Panc1 (cell line): ENCODE measurements around the gene PIGU. TPM values are rescaled to one million over a fixed set of nuclear protein-coding genes. Genes with fewer than 3 reads are reported as not detected.

Experiments
- ATAC-seq: fragments of 200-7000 bp; cut with Tn5 transposase; 2 replicates; pipeline ENCODE4 v1.9.1; 2020; ENCODE audit warnings: mild to moderate bottlenecking, moderate library complexity
- BruUV-seq: library from RNA; stranded (reverse); fragments of 400-500 nt; replicated peaks from 2 replicates; lab custom pipeline; 2021; lab: Mats Ljungman, UMichigan
- CTCF ChIA-PET: fragments of 300-600 bp; sonication (Branson Sonifier 250); formaldehyde crosslinking; loops from one replicate; lab custom pipeline; 2022; ENCODE audit warnings: antibody characterized with exemption; lab: Charles Lee
- POLR2A ChIA-PET: fragments of 300-600 bp; sonication (Branson Sonifier 250); formaldehyde crosslinking; loops from one replicate; lab custom pipeline; 2022; ENCODE audit warnings: antibody characterized with exemption; lab: Charles Lee
- DNase-seq: peaks from one replicate; pipeline ENCODE4 v3.0.0-alpha.2; 2010; ENCODE audit warnings: low read depth, low spot score
- H3K27ac ChIP-seq: 2 replicates; pipeline ENCODE4 v1.5.1; 2011; ENCODE audit warnings: mild to moderate bottlenecking, low read length, inconsistent platforms
- H3K27me3 ChIP-seq: fragments of 200-500 bp; sonication (Bioruptor generic); 2 replicates; pipeline ENCODE4 v1.6.0; 2014; ENCODE audit warnings: low read length, inconsistent platforms; ENCODE audit not compliant: control insufficient read depth, insufficient read depth
- H3K36me3 ChIP-seq: fragments of 200-500 bp; sonication (Bioruptor generic); 2 replicates; pipeline ENCODE4 v1.5.1; 2014; ENCODE audit warnings: inconsistent platforms, mild to moderate bottlenecking, low read length, moderate library complexity; ENCODE audit not compliant: control insufficient read depth, insufficient read depth
- H3K4me1 ChIP-seq: 2 replicates; pipeline ENCODE4 v1.5.1; 2011; ENCODE audit warnings: inconsistent platforms, mild to moderate bottlenecking, low read length, moderate library complexity; ENCODE audit not compliant: control insufficient read depth, insufficient read depth
- H3K4me3 ChIP-seq, 2 experiments: 2 replicates each; pipeline ENCODE4 v1.5.1; 2011 to 2012; ENCODE audit warnings: low read depth in 2 of 2, low read length in 2 of 2, mild to moderate bottlenecking in 2 of 2, inconsistent platforms in 1 of 2, moderate library complexity in 1 of 2
- H3K9me3 ChIP-seq: fragments of 200-500 bp; sonication (Bioruptor generic); 2 replicates; pipeline ENCODE4 v1.5.1; 2014; ENCODE audit warnings: low read depth, mild to moderate bottlenecking, inconsistent platforms, low read length, moderate library complexity; ENCODE audit not compliant: control insufficient read depth, insufficient read depth
- CTCF ChIP-seq: fragments of 450-650 bp; IDR thresholded peaks from 2 replicates; pipeline ENCODE4 v1.5.1; 2017; ENCODE audit warnings: mild to moderate bottlenecking
- POLR2AphosphoS5 ChIP-seq: IDR thresholded peaks from 2 replicates; pipeline ENCODE4 v1.6.1; 2012; ENCODE audit warnings: mild to moderate bottlenecking, low read depth, low read length, moderate library complexity
- REST ChIP-seq, 2 experiments: IDR thresholded peaks; 2 replicates each; pipeline ENCODE4 v1.6.1; 2011 to 2012; ENCODE audit warnings: low read depth in 2 of 2, control low read depth in 1 of 2, low read length in 1 of 2, mild to moderate bottlenecking in 1 of 2, moderate library complexity in 1 of 2; ENCODE audit not compliant: insufficient read depth in 1 of 2
- SIN3A ChIP-seq: IDR thresholded peaks from 2 replicates; pipeline ENCODE4 v1.6.1; 2012; ENCODE audit warnings: low read depth, mild to moderate bottlenecking, low read length, moderate library complexity, borderline replicate concordance; ENCODE audit not compliant: insufficient read depth
- TCF7L2 ChIP-seq: IDR thresholded peaks from 2 replicates; pipeline ENCODE4 v1.6.1; 2011; ENCODE audit warnings: mild to moderate bottlenecking, low read depth, low read length, inconsistent platforms
- in situ Hi-C: cut with HindIII; loops from 2 replicates; pipeline ENCODE4 v1.10.0; 2016; ENCODE audit warnings: low sequenced_read_pairs, low pct_unique_long_range_greater_than_20kb
- intact Hi-C: fragments of 100-400 bp; cut with micrococcal nuclease; formaldehyde crosslinking; loops from one replicate; pipeline ENCODE4 v1.10.0; 2022; ENCODE audit not compliant: unreplicated experiment
- total RNA-seq: library from RNA; stranded (reverse); gene quantifications from one replicate; pipeline ENCODE4 v1.2.1, GENCODE V29; 2021; ENCODE audit not compliant: unreplicated experiment

The PIGU gene
- total RNA-seq, 1 experiment from 2014 or later: 22.9 TPM

- no peak for ATAC-seq
- TF ChIP-seq POLR2AphosphoS5 (no peak), REST (IDR thresholded peaks at IDR 0.05; ENCODE audit: insufficient read depth in 1 of 2, low read depth in 2 of 2, low read length in 1 of 2) (no peak), SIN3A (no peak), CTCF (no peak), TCF7L2 (no peak)
- POLR2A ChIA-PET: no interaction called here
- intact Hi-C loops: no loop called here
- Histone ChIP-seq H3K4me3 (no peak overlapping the region), H3K27ac (no peak overlapping the region), H3K9me3 (no peaks in the 10 kb centered on the region), H3K36me3 (no peaks in the 10 kb centered on the region; the same call in none of the 2 replicates), H3K27me3 (no peaks in the 10 kb centered on the region), H3K4me1 (no peaks in the 10 kb centered on the region)
- DNase-seq: no peak
- CTCF ChIA-PET: no interaction called here
- in situ Hi-C loops: no loop called here
- BruUV-seq: no TSS peak
Observed at GRCh38 chr20:34575271-34575670, 101.6 kb downstream of the PIGU start.

GRCh38 chr20:34574861-34575260 lies 102.0 kb downstream of the PIGU start:
- ChIA-PET CTCF (no interaction called here), POLR2A (no interaction called here)
- no TSS peak for BruUV-seq
- ATAC-seq: no peak
- Histone ChIP-seq H3K4me3 (no peak overlapping the region), H3K27ac (no peak overlapping the region), H3K4me1 (no peaks in the 10 kb centered on the region), H3K27me3 (no peaks in the 10 kb centered on the region), H3K9me3 (no peaks in the 10 kb centered on the region), H3K36me3 (no peaks in the 10 kb centered on the region; the same call in none of the 2 replicates)
- TF ChIP-seq REST (IDR thresholded peaks at IDR 0.05; ENCODE audit: insufficient read depth in 1 of 2, low read depth in 2 of 2, low read length in 1 of 2): no peak
- TF ChIP-seq SIN3A: no peak
- TF ChIP-seq TCF7L2: no peak
- no peak for TF ChIP-seq CTCF
- TF ChIP-seq POLR2AphosphoS5: no peak
- no peak for DNase-seq
- intact Hi-C loops (no loop called here), in situ Hi-C loops (no loop called here)
